ENCODE results near the gene TAS2R8. TPM values are rescaled to one million over a fixed set of nuclear protein-coding genes. Genes with fewer than 3 reads are reported as not detected.

Gene TAS2R8
- polyA plus RNA-seq: not detected

- Histone ChIP-seq H3K36me3 (ENCODE audit: control insufficient read depth in 2 of 2, insufficient read depth in 2 of 2, low read length in 1 of 2) (no peaks in the 10 kb centered on the region), H3K9me3 (ENCODE audit: control insufficient read depth in 2 of 2, insufficient read depth in 1 of 2, low read depth in 1 of 2, low read length in 1 of 2) (no peaks in the 10 kb centered on the region), H3K27ac (ENCODE audit: low read depth in 2 of 2, low read length in 1 of 2) (no peak within 1 kb of the TSS), H3K4me1 (ENCODE audit: control insufficient read depth in 2 of 2, insufficient read depth in 2 of 2, low read length in 1 of 2) (no peaks in the 10 kb centered on the region), H3K4me3 (ENCODE audit: low read depth in 1 of 2, low read length in 2 of 2) (no peak within 1 kb of the TSS), H3K27me3 (ENCODE audit: control insufficient read depth in 1 of 2, insufficient read depth in 2 of 2, low read length in 2 of 2) (no peaks in the 10 kb centered on the region)
- WGBS, 2 donors: 56 to 67% methylated on average over 1 of the region's 1 CpG
Measured at GRCh38 chr12:10807186-10807585, at the start of gene TAS2R8. Gene TAS2R8 (minus strand): TSS chr12:10807286. CDS start chr12:10806980, 306 bp downstream.

GRCh38 chr12:10855807-10856206 is 48.7 kb upstream of the TAS2R8 start:
- 94 to 100% methylated on average over 2 of the region's 2 CpGs for WGBS, 2 donors

GRCh38 chr12:10853776-10854175 is 46.7 kb upstream of the TAS2R8 start:
- Histone ChIP-seq H3K27ac (ENCODE audit: low read depth in 2 of 2, low read length in 1 of 2) (no peak overlapping the region), H3K4me3 (ENCODE audit: low read depth in 1 of 2, low read length in 2 of 2) (no peak overlapping the region), H3K4me1 (ENCODE audit: control insufficient read depth in 2 of 2, insufficient read depth in 2 of 2, low read length in 1 of 2) (no peaks in the 10 kb centered on the region), H3K36me3 (ENCODE audit: control insufficient read depth in 2 of 2, insufficient read depth in 2 of 2, low read length in 1 of 2) (peaks cover 2 to 8% of the 10 kb centered on the region in 2 donors), H3K27me3 (ENCODE audit: control insufficient read depth in 1 of 2, insufficient read depth in 2 of 2, low read length in 2 of 2) (no peaks in the 10 kb centered on the region), H3K9me3 (ENCODE audit: control insufficient read depth in 2 of 2, insufficient read depth in 1 of 2, low read depth in 1 of 2, low read length in 1 of 2) (peaks cover 13 to 14% of the 10 kb centered on the region in 2 donors)
- 78 to 80% methylated on average over 2 of the region's 2 CpGs for WGBS, 2 donors

More at GRCh38 chr12:10855807-10856206, 48.7 kb upstream of the TAS2R8 start:
- H3K27ac ChIP-seq (ENCODE audit: low read depth in 2 of 2, low read length in 1 of 2): no peak overlapping the region
- peaks cover 14% of the 10 kb centered on the region in 2 donors for H3K9me3 ChIP-seq (ENCODE audit: control insufficient read depth in 2 of 2, insufficient read depth in 1 of 2, low read depth in 1 of 2, low read length in 1 of 2)
- no peaks in the 10 kb centered on the region for H3K27me3 ChIP-seq (ENCODE audit: control insufficient read depth in 1 of 2, insufficient read depth in 2 of 2, low read length in 2 of 2)
- no peak overlapping the region for H3K4me3 ChIP-seq (ENCODE audit: low read depth in 1 of 2, low read length in 2 of 2)
- no peaks in the 10 kb centered on the region for H3K4me1 ChIP-seq (ENCODE audit: control insufficient read depth in 2 of 2, insufficient read depth in 2 of 2, low read length in 1 of 2)
- H3K36me3 ChIP-seq (ENCODE audit: control insufficient read depth in 2 of 2, insufficient read depth in 2 of 2, low read length in 1 of 2): peaks cover 2 to 6% of the 10 kb centered on the region in 2 donors

DNA sequence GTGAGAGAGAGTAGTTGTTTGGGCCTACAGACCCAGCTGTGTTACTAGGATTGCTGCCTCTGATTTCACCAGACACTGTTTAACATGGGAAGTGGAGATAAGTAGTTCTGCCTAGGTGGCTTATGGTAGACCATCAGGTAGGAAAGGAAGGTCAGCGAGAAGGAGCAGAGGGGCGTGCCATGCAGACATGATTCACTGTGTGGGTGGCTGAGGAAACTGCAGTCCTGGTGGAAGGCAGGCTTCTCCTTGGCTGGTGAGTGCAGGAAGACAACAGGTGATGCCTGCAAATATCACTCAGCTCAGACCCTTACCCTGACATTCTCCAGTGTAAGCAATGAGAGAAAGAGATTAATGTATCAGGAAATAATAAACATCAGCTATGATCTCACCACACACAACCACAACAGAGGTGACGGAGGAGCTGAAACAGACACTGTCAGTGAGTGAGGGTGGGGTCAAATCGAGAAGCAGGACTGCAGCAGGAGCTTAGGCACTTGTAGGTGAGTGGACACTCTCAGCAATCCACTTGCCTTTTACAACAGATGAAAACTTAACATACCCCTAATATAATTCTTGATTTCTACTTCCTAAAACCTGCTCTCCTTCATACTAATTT is 44.3 kb upstream of the TAS2R8 start:
- Histone ChIP-seq H3K27me3 (ENCODE audit: control insufficient read depth in 1 of 2, insufficient read depth in 2 of 2, low read length in 2 of 2) (no peaks in the 10 kb centered on the region), H3K4me1 (ENCODE audit: control insufficient read depth in 2 of 2, insufficient read depth in 2 of 2, low read length in 1 of 2) (no peaks in the 10 kb centered on the region), H3K4me3 (ENCODE audit: low read depth in 1 of 2, low read length in 2 of 2) (no peak overlapping the region), H3K9me3 (ENCODE audit: control insufficient read depth in 2 of 2, insufficient read depth in 1 of 2, low read depth in 1 of 2, low read length in 1 of 2) (peaks cover 6 to 8% of the 10 kb centered on the region in 2 donors), H3K36me3 (ENCODE audit: control insufficient read depth in 2 of 2, insufficient read depth in 2 of 2, low read length in 1 of 2) (peaks cover 0 to 7% of the 10 kb centered on the region in 2 donors), H3K27ac (ENCODE audit: low read depth in 2 of 2, low read length in 1 of 2) (no peak overlapping the region)
- 76 to 83% methylated on average over 4 of the region's 4 CpGs for WGBS, 2 donors

GRCh38 chr12:10849425-10849878 is 42.4 kb upstream of the TAS2R8 start, which contains the start of gene PRR4:
Gene PRR4 (minus strand): TSS chr12:10849475. CDS start chr12:10849437, 38 bp downstream.
- H3K27ac ChIP-seq (ENCODE audit: low read depth in 2 of 2, low read length in 1 of 2): no peak within 1 kb of the TSS
- H3K4me1 ChIP-seq (ENCODE audit: control insufficient read depth in 2 of 2, insufficient read depth in 2 of 2, low read length in 1 of 2): no peaks in the 10 kb centered on the region
- H3K4me3 ChIP-seq (ENCODE audit: low read depth in 1 of 2, low read length in 2 of 2): no peak within 1 kb of the TSS
- 82 to 85% methylated on average over 4 of the region's 4 CpGs for WGBS, 2 donors
- no peaks in the 10 kb centered on the region for H3K27me3 ChIP-seq (ENCODE audit: control insufficient read depth in 1 of 2, insufficient read depth in 2 of 2, low read length in 2 of 2)
- H3K36me3 ChIP-seq (ENCODE audit: control insufficient read depth in 2 of 2, insufficient read depth in 2 of 2, low read length in 1 of 2): peaks cover 0 to 7% of the 10 kb centered on the region in 2 donors
- H3K9me3 ChIP-seq (ENCODE audit: control insufficient read depth in 2 of 2, insufficient read depth in 1 of 2, low read depth in 1 of 2, low read length in 1 of 2): peaks cover 0 to 2% of the 10 kb centered on the region in 2 donors

DNA sequence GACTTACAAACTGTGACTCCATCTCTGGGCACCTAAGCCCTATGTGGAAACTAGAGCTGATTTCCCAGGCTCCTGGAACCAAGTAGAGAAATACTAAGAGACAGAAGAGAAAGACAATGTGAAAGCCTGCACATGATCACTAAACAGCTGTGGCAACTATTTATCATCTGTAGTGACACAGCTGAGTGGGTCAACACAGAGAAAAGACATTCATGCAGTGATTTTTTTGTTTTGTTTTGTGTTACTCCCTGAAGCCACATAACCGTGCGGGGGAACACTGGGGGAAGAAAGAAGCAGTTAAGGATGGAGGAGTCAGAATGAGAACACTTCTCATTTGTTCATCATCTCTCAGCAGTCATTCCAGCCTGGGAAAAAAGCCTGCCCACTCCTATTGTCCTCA is 40.7 kb upstream of the TAS2R8 start:
- 27 to 33% methylated on average over 2 of the region's 2 CpGs for WGBS, 2 donors
- Histone ChIP-seq H3K27me3 (ENCODE audit: control insufficient read depth in 1 of 2, insufficient read depth in 2 of 2, low read length in 2 of 2) (no peaks in the 10 kb centered on the region), H3K9me3 (ENCODE audit: control insufficient read depth in 2 of 2, insufficient read depth in 1 of 2, low read depth in 1 of 2, low read length in 1 of 2) (no peaks in the 10 kb centered on the region), H3K4me1 (ENCODE audit: control insufficient read depth in 2 of 2, insufficient read depth in 2 of 2, low read length in 1 of 2) (no peaks in the 10 kb centered on the region), H3K36me3 (ENCODE audit: control insufficient read depth in 2 of 2, insufficient read depth in 2 of 2, low read length in 1 of 2) (peaks cover 0 to 7% of the 10 kb centered on the region in 2 donors), H3K4me3 (ENCODE audit: low read depth in 1 of 2, low read length in 2 of 2) (no peak overlapping the region), H3K27ac (ENCODE audit: low read depth in 2 of 2, low read length in 1 of 2) (no peak overlapping the region)

- Histone ChIP-seq H3K27me3 (ENCODE audit: control insufficient read depth in 1 of 2, insufficient read depth in 2 of 2, low read length in 2 of 2) (no peaks in the 10 kb centered on the region), H3K4me3 (ENCODE audit: low read depth in 1 of 2, low read length in 2 of 2) (no peak overlapping the region), H3K36me3 (ENCODE audit: control insufficient read depth in 2 of 2, insufficient read depth in 2 of 2, low read length in 1 of 2) (peaks cover 0 to 4% of the 10 kb centered on the region in 2 donors), H3K9me3 (ENCODE audit: control insufficient read depth in 2 of 2, insufficient read depth in 1 of 2, low read depth in 1 of 2, low read length in 1 of 2) (no peaks in the 10 kb centered on the region), H3K4me1 (ENCODE audit: control insufficient read depth in 2 of 2, insufficient read depth in 2 of 2, low read length in 1 of 2) (no peaks in the 10 kb centered on the region), H3K27ac (ENCODE audit: low read depth in 2 of 2, low read length in 1 of 2) (no peak overlapping the region)
- 97 to 100% methylated on average over 2 of the region's 2 CpGs for WGBS, 2 donors
Measured at GRCh38 chr12:10842862-10843261, 35.8 kb upstream of the TAS2R8 start.

GRCh38 chr12:10838461-10838860 is 31.4 kb upstream of the TAS2R8 start:
- Histone ChIP-seq H3K9me3 (ENCODE audit: control insufficient read depth in 2 of 2, insufficient read depth in 1 of 2, low read depth in 1 of 2, low read length in 1 of 2) (no peaks in the 10 kb centered on the region), H3K27ac (ENCODE audit: low read depth in 2 of 2, low read length in 1 of 2) (no peak overlapping the region), H3K4me3 (ENCODE audit: low read depth in 1 of 2, low read length in 2 of 2) (no peak overlapping the region), H3K27me3 (ENCODE audit: control insufficient read depth in 1 of 2, insufficient read depth in 2 of 2, low read length in 2 of 2) (no peaks in the 10 kb centered on the region), H3K4me1 (ENCODE audit: control insufficient read depth in 2 of 2, insufficient read depth in 2 of 2, low read length in 1 of 2) (no peaks in the 10 kb centered on the region), H3K36me3 (ENCODE audit: control insufficient read depth in 2 of 2, insufficient read depth in 2 of 2, low read length in 1 of 2) (no peaks in the 10 kb centered on the region)
- 87 to 90% methylated on average over 3 of the region's 3 CpGs for WGBS, 2 donors

- 96 to 100% methylated on average over 1 of the region's 1 CpG for WGBS, 2 donors
- Histone ChIP-seq H3K27me3 (ENCODE audit: control insufficient read depth in 1 of 2, insufficient read depth in 2 of 2, low read length in 2 of 2) (no peaks in the 10 kb centered on the region), H3K4me3 (ENCODE audit: low read depth in 1 of 2, low read length in 2 of 2) (no peak overlapping the region), H3K36me3 (ENCODE audit: control insufficient read depth in 2 of 2, insufficient read depth in 2 of 2, low read length in 1 of 2) (no peaks in the 10 kb centered on the region), H3K9me3 (ENCODE audit: control insufficient read depth in 2 of 2, insufficient read depth in 1 of 2, low read depth in 1 of 2, low read length in 1 of 2) (no peaks in the 10 kb centered on the region), H3K27ac (ENCODE audit: low read depth in 2 of 2, low read length in 1 of 2) (no peak overlapping the region), H3K4me1 (ENCODE audit: control insufficient read depth in 2 of 2, insufficient read depth in 2 of 2, low read length in 1 of 2) (no peaks in the 10 kb centered on the region)
Measured at GRCh38 chr12:10829994-10830393, 22.9 kb upstream of the TAS2R8 start.

DNA sequence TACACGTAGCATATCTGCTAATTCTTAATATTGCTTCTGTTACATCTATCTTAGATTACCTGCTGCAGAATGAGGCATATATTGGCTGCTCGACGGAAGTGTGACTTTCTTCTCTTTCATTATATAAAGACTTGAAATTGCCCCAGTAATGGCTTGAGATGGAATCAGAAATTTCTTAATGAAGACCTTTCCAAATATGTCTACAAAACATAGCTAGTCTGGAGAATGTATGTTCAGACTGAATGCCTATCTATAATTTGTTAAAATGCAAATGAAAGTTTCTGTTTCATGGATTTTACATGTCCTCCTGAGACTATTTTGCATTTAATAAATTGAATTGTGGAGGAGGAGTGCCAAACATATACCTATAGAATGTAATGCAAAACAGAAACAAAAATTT is 19.2 kb upstream of the TAS2R8 start, which contains the start of gene TAS2R10:
Gene TAS2R10, minus strand, starts transcription at position 101 of the 400 bp plus-strand sequence. Its CDS starts 89 bp downstream, at position 12.
- no peak within 1 kb of the TSS for H3K27ac ChIP-seq (ENCODE audit: low read depth in 2 of 2, low read length in 1 of 2)
- H3K9me3 ChIP-seq (ENCODE audit: control insufficient read depth in 2 of 2, insufficient read depth in 1 of 2, low read depth in 1 of 2, low read length in 1 of 2): no peaks in the 10 kb centered on the region
- no peaks in the 10 kb centered on the region for H3K27me3 ChIP-seq (ENCODE audit: control insufficient read depth in 1 of 2, insufficient read depth in 2 of 2, low read length in 2 of 2)
- no peaks in the 10 kb centered on the region for H3K4me1 ChIP-seq (ENCODE audit: control insufficient read depth in 2 of 2, insufficient read depth in 2 of 2, low read length in 1 of 2)
- 92% methylated on average over 3 of the region's 3 CpGs for WGBS, 2 donors
- H3K4me3 ChIP-seq (ENCODE audit: low read depth in 1 of 2, low read length in 2 of 2): no peak within 1 kb of the TSS
- no peaks in the 10 kb centered on the region for H3K36me3 ChIP-seq (ENCODE audit: control insufficient read depth in 2 of 2, insufficient read depth in 2 of 2, low read length in 1 of 2)
